HuH-7.5 (cell line): ENCODE results near the gene FYN.
A peak's percentile ranks its signal among the peaks of the same experiment; 100 is the strongest.
"Not testable (repeated sequence)": the region's sequence is repeated elsewhere in the genome, so short reads cannot be mapped to it uniquely, and the experiment has no call there.

ENCODE experiments used
- DNase-seq: peaks from one replicate; pipeline ENCODE4 v3.0.0; 2011; ENCODE audit warnings: low spot score

FYN gene

GRCh38 chr6:111660531-111660930, 212.7 kb downstream of the FYN start:
- DNase-seq, result no peak

GRCh38 chr6:111658462-111659154, 214.6 kb downstream of the FYN start:
- DNase-seq, result no peak

- no peak for DNase-seq
These were observed 216.1 kb downstream of the FYN start for GRCh38 chr6:111657146-111657545.

GRCh38 chr6:111653979-111654378, 219.3 kb downstream of the FYN start:
- DNase-seq, result no peak

- no peak for DNase-seq
These were observed 219.8 kb downstream of the FYN start for GRCh38 chr6:111653434-111653833.

GRCh38 chr6:111652156-111652555, 221.1 kb downstream of the FYN start:
- DNase-seq, result no peak

- DNase-seq, result no peak
These were observed 221.8 kb downstream of the FYN start for GRCh38 chr6:111651185-111652034.

GRCh38 chr6:111650049-111650448, 223.2 kb downstream of the FYN start:
- no peak for DNase-seq

GRCh38 chr6:111648100-111648499, 225.2 kb downstream of the FYN start:
- no peak for DNase-seq

- DNase-seq, result no peak
These were observed 226.3 kb downstream of the FYN start for GRCh38 chr6:111646942-111647341.

- DNase-seq, result no peak
These were observed 227.2 kb downstream of the FYN start for GRCh38 chr6:111646034-111646433.

GRCh38 chr6:111644893-111645430, 228.3 kb downstream of the FYN start:
- no peak for DNase-seq

- DNase-seq, result peak; percentile 53
These were observed 230.6 kb downstream of the FYN start for GRCh38 chr6:111642463-111643158.

- no peak for DNase-seq
These were observed 234.0 kb downstream of the FYN start for GRCh38 chr6:111639266-111639665.

- not testable (repeated sequence) for DNase-seq
These were observed 238.3 kb downstream of the FYN start for GRCh38 chr6:111634981-111635380.

GRCh38 chr6:111633822-111634221, 239.4 kb downstream of the FYN start:
- DNase-seq, result no peak

- no peak for DNase-seq
These were observed 240.6 kb downstream of the FYN start for GRCh38 chr6:111632468-111633247.

GRCh38 chr6:111631903-111632460, 241.3 kb downstream of the FYN start:
- no peak for DNase-seq

GRCh38 chr6:111631018-111631417, 242.2 kb downstream of the FYN start:
- no peak for DNase-seq

GRCh38 chr6:111628142-111628850, 245.0 kb downstream of the FYN start:
- DNase-seq, result no peak

- DNase-seq, result no peak
These were observed 246.8 kb downstream of the FYN start for GRCh38 chr6:111626441-111626840.
